ENCODE measurements around the gene CCDC85A.

DNA sequence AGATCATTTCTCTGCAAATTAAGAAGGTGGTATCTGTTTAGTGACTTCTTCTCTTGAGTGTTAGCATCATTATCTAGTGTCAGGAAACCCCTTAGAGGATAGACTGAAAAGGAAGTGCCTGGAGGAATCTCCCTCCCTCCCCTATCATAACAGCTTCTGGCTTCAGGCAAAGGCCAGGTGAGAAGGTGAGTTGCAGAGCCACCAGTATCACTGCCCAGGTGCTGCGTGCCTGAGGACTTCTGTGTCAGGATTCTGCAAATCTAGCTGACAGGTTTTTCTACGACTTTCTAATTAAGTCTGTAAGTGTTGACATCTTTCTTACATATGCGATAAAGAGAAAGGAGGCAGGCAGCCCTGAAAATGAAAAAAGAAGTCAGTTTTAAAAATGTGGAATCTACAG is 111.9 kb downstream of the CCDC85A start:
- no peak for TF ChIP-seq YY1 (IDR thresholded peaks at IDR 0.05; ENCODE audit: insufficient read depth, insufficient read length)
- no peak for TF ChIP-seq SUZ12 (IDR thresholded peaks at IDR 0.05; ENCODE audit: extremely low read depth, insufficient read depth, insufficient read length)

Data from NT2/D1 (cell line).